HTERT RPE-1 (cell line): Measurements from ENCODE around the gene CHRNA4.

Source experiments
- in situ Hi-C: fragments of 300-500 bp; cut with MboI; formaldehyde crosslinking; loops from 4 replicates; pipeline ENCODE4 v1.14.3; 2020; ENCODE audit warnings: low sequenced_read_pairs

Gene CHRNA4

GRCh38 chr20:63323357-63323981, 37.7 kb downstream of the CHRNA4 start:
- in situ Hi-C loops, result no loop called here

GRCh38 chr20:63322933-63323273, 38.2 kb downstream of the CHRNA4 start:
- in situ Hi-C loops, result no loop called here

GRCh38 chr20:63322146-63322932, 38.8 kb downstream of the CHRNA4 start:
- in situ Hi-C loops, result no loop called here

GRCh38 chr20:63321148-63321831, 39.9 kb downstream of the CHRNA4 start:
- in situ Hi-C loops, result no loop called here

GRCh38 chr20:63320616-63321147, 40.5 kb downstream of the CHRNA4 start:
- in situ Hi-C loops, result no loop called here

- in situ Hi-C loops, result no loop called here
Observed at GRCh38 chr20:63320041-63320511, 41.1 kb downstream of the CHRNA4 start.

- in situ Hi-C loops, result no loop called here
Observed at GRCh38 chr20:63319164-63320040, 41.7 kb downstream of the CHRNA4 start.

GRCh38 chr20:63318391-63319163, 42.6 kb downstream of the CHRNA4 start:
- in situ Hi-C loops, result no loop called here

- in situ Hi-C loops, result no loop called here
Observed at GRCh38 chr20:63317601-63318291, 43.4 kb downstream of the CHRNA4 start.

- in situ Hi-C loops, result no loop called here
Observed at GRCh38 chr20:63317061-63317460, 44.1 kb downstream of the CHRNA4 start.

GRCh38 chr20:63316502-63316921, 44.6 kb downstream of the CHRNA4 start:
- in situ Hi-C loops, result no loop called here

GRCh38 chr20:63315731-63316491, 45.2 kb downstream of the CHRNA4 start:
- in situ Hi-C loops, result no loop called here

- in situ Hi-C loops, result no loop called here
Observed at GRCh38 chr20:63315240-63315689, 45.9 kb downstream of the CHRNA4 start.

- in situ Hi-C loops, result no loop called here
Observed at GRCh38 chr20:63314566-63315239, 46.4 kb downstream of the CHRNA4 start.

GRCh38 chr20:63314015-63314471, 47.1 kb downstream of the CHRNA4 start:
- in situ Hi-C loops, result no loop called here

- in situ Hi-C loops, result no loop called here
Observed at GRCh38 chr20:63313349-63314014, 47.7 kb downstream of the CHRNA4 start.

GRCh38 chr20:63312690-63313348, 48.3 kb downstream of the CHRNA4 start:
- in situ Hi-C loops, result no loop called here
